WTC11 (cell line): ENCODE data around the gene TUSC2. TPM values are rescaled to one million over a fixed set of nuclear protein-coding genes. Genes with fewer than 3 reads are reported as not detected.
A peak's percentile ranks its signal among the peaks of the same experiment; 100 is the strongest.

ENCODE experiments used
- ATAC-seq: fragments of 200-7000 bp; cut with Tn5 transposase; 2 replicates; pipeline ENCODE4 v1.10.0; 2021; ENCODE audit warnings: mild to moderate bottlenecking, moderate library complexity
- CTCF ChIA-PET: fragments of 300-600 bp; sonication (Branson Sonifier 250); formaldehyde crosslinking; loops from one replicate; lab custom pipeline; 2021; ENCODE audit warnings: antibody characterized with exemption; lab: Charles Lee
- POLR2A ChIA-PET: fragments of 350-600 bp; sonication (Branson Sonifier 250); formaldehyde crosslinking; loops from one replicate; lab custom pipeline; 2021; ENCODE audit warnings: antibody characterized with exemption; lab: Charles Lee
- DNase-seq: peaks from one replicate; pipeline ENCODE4 v3.0.0; 2021; ENCODE audit warnings: low spot score
- H3K27ac Mint-ChIP-seq: 2 replicates; pipeline ENCODE4 v1.8.0; 2021; ENCODE audit warnings: mixed read lengths
- H3K27me3 Mint-ChIP-seq: 2 replicates; pipeline ENCODE4 v1.8.0; 2021; ENCODE audit warnings: low read depth, mild to moderate bottlenecking, moderate library complexity, mixed read lengths
- H3K36me3 Mint-ChIP-seq: 2 replicates; pipeline ENCODE4 v1.8.0; 2021; ENCODE audit warnings: mixed read lengths
- H3K4me1 Mint-ChIP-seq: 2 replicates; pipeline ENCODE4 v1.8.0; 2022; ENCODE audit warnings: mixed read lengths
- H3K4me3 Mint-ChIP-seq: 2 replicates; pipeline ENCODE4 v1.8.0; 2021; ENCODE audit warnings: mild to moderate bottlenecking, moderate library complexity, mixed read lengths
- H3K9me3 Mint-ChIP-seq: 2 replicates; pipeline ENCODE4 v1.8.0; 2021; ENCODE audit warnings: mixed read lengths
- EMX1 ChIP-seq: fragments of 250-450 bp; sonication (Bioruptor Pico); IDR thresholded peaks from 2 replicates; pipeline ENCODE4 v1.8.0; 2021; ENCODE audit warnings: mild to moderate bottlenecking
- ETV6 ChIP-seq: sonication (generic); formaldehyde crosslinking; IDR thresholded peaks from 2 replicates; pipeline ENCODE4 v1.8.1; 2022; ENCODE audit warnings: mild to moderate bottlenecking, missing genetic modification reagents
- HMGA2 ChIP-seq: fragments of 250-450 bp; sonication (Bioruptor Pico); IDR thresholded peaks from 2 replicates; pipeline ENCODE4 v1.4.0; 2021; ENCODE audit warnings: mild to moderate bottlenecking, moderate library complexity
- JAZF1 ChIP-seq: fragments of 250-450 bp; sonication (Bioruptor Pico); IDR thresholded peaks from 2 replicates; pipeline ENCODE4 v1.9.0; 2021; ENCODE audit warnings: moderate library complexity, mild to moderate bottlenecking, inconsistent platforms
- JUN ChIP-seq: sonication (generic); formaldehyde crosslinking; IDR thresholded peaks from 2 replicates; pipeline ENCODE4 v1.8.0; 2023; ENCODE audit warnings: mild to moderate bottlenecking, missing genetic modification reagents
- MLX ChIP-seq: sonication (generic); formaldehyde crosslinking; IDR thresholded peaks from 2 replicates; pipeline ENCODE4 v1.8.1; 2023; ENCODE audit warnings: mild to moderate bottlenecking, missing genetic modification reagents, moderate library complexity
- NFATC4 ChIP-seq: fragments of 250-450 bp; sonication (Bioruptor Pico); IDR thresholded peaks from 2 replicates; pipeline ENCODE4 v1.9.0; 2021; ENCODE audit warnings: mild to moderate bottlenecking
- PRRX2 ChIP-seq: fragments of 250-450 bp; sonication (Bioruptor Pico); IDR thresholded peaks from 2 replicates; pipeline ENCODE4 v1.8.0; 2021; ENCODE audit warnings: mild to moderate bottlenecking
- RORB ChIP-seq: fragments of 250-450 bp; sonication (Bioruptor Pico); IDR thresholded peaks from 2 replicates; pipeline ENCODE4 v1.9.0; 2021; ENCODE audit warnings: mild to moderate bottlenecking
- ZMAT4 ChIP-seq: fragments of 250-450 bp; sonication (Bioruptor Pico); IDR thresholded peaks from 2 replicates; pipeline ENCODE4 v1.9.0; 2021; ENCODE audit warnings: mild to moderate bottlenecking
- ZNF263 ChIP-seq: sonication (generic); formaldehyde crosslinking; IDR thresholded peaks from 2 replicates; pipeline ENCODE4 v1.8.1; 2022; ENCODE audit warnings: low read depth, mild to moderate bottlenecking, moderate library complexity, missing genetic modification reagents
- ZNF416 ChIP-seq: fragments of 250-450 bp; sonication (Bioruptor Pico); IDR thresholded peaks from 2 replicates; pipeline ENCODE4 v1.9.0; 2021; ENCODE audit warnings: mild to moderate bottlenecking, inconsistent platforms
- ZNF532 ChIP-seq: fragments of 250-450 bp; sonication (Bioruptor Pico); IDR thresholded peaks from 2 replicates; pipeline ENCODE4 v1.9.0; 2021; ENCODE audit warnings: mild to moderate bottlenecking, borderline replicate concordance
- total RNA-seq: library from RNA; stranded (reverse); gene quantifications from 3 replicates; pipeline ENCODE4 v1.2.3, GENCODE V29; 2021
- TF ChIP-seq, protein P1 (sequence below): fragments of 250-450 bp; sonication (Bioruptor Pico); IDR thresholded peaks from 2 replicates; pipeline ENCODE4 v1.9.0; 2021; ENCODE audit warnings: mild to moderate bottlenecking
- TF ChIP-seq, protein P2 (sequence below): sonication (generic); formaldehyde crosslinking; conservative IDR thresholded peaks from 2 replicates; pipeline ENCODE4 v1.8.1; 2023; ENCODE audit warnings: mild to moderate bottlenecking, low read depth, missing genetic modification reagents, moderate library complexity
- TF ChIP-seq, protein P3 (sequence below): fragments of 250-450 bp; sonication (Bioruptor Pico); conservative IDR thresholded peaks from 2 replicates; pipeline ENCODE4 v1.9.0; 2021; ENCODE audit warnings: mild to moderate bottlenecking

The TUSC2 gene
- total RNA-seq, 1 experiment from 2014 or later = 41.1 TPM

GRCh38 chr3:50339485-50340146 lies 11.6 kb upstream of the TUSC2 start:
- Mint-ChIP-seq H3K9me3 (no peaks in the 10 kb centered on the region), H3K4me1 (peaks cover 33% of the 10 kb centered on the region), H3K27ac (no peak overlapping the region), H3K4me3 (peak overlapping the region; percentile 95)
- POLR2A ChIA-PET = no interaction called here
- DNase-seq = no peak
- TF ChIP-seq, protein P1, sequence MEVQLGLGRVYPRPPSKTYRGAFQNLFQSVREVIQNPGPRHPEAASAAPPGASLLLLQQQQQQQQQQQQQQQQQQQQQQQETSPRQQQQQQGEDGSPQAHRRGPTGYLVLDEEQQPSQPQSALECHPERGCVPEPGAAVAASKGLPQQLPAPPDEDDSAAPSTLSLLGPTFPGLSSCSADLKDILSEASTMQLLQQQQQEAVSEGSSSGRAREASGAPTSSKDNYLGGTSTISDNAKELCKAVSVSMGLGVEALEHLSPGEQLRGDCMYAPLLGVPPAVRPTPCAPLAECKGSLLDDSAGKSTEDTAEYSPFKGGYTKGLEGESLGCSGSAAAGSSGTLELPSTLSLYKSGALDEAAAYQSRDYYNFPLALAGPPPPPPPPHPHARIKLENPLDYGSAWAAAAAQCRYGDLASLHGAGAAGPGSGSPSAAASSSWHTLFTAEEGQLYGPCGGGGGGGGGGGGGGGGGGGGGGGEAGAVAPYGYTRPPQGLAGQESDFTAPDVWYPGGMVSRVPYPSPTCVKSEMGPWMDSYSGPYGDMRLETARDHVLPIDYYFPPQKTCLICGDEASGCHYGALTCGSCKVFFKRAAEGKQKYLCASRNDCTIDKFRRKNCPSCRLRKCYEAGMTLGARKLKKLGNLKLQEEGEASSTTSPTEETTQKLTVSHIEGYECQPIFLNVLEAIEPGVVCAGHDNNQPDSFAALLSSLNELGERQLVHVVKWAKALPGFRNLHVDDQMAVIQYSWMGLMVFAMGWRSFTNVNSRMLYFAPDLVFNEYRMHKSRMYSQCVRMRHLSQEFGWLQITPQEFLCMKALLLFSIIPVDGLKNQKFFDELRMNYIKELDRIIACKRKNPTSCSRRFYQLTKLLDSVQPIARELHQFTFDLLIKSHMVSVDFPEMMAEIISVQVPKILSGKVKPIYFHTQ (CRISPR knock-in tag) = no peak
- no peak for TF ChIP-seq RORB
- TF ChIP-seq ZMAT4 (CRISPR knock-in tag) = no peak
- no peak for TF ChIP-seq ZNF416 (CRISPR knock-in tag)
- TF ChIP-seq, protein P2, sequence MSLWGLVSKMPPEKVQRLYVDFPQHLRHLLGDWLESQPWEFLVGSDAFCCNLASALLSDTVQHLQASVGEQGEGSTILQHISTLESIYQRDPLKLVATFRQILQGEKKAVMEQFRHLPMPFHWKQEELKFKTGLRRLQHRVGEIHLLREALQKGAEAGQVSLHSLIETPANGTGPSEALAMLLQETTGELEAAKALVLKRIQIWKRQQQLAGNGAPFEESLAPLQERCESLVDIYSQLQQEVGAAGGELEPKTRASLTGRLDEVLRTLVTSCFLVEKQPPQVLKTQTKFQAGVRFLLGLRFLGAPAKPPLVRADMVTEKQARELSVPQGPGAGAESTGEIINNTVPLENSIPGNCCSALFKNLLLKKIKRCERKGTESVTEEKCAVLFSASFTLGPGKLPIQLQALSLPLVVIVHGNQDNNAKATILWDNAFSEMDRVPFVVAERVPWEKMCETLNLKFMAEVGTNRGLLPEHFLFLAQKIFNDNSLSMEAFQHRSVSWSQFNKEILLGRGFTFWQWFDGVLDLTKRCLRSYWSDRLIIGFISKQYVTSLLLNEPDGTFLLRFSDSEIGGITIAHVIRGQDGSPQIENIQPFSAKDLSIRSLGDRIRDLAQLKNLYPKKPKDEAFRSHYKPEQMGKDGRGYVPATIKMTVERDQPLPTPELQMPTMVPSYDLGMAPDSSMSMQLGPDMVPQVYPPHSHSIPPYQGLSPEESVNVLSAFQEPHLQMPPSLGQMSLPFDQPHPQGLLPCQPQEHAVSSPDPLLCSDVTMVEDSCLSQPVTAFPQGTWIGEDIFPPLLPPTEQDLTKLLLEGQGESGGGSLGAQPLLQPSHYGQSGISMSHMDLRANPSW = no peak
- TF ChIP-seq, all 79 proteins: peak for 0
- no peak for ATAC-seq
- CTCF ChIA-PET = no interaction called here
- no peaks in the 10 kb centered on the region for H3K36me3 Mint-ChIP-seq
- peaks cover 66% of the 10 kb centered on the region for H3K27me3 Mint-ChIP-seq

DNA sequence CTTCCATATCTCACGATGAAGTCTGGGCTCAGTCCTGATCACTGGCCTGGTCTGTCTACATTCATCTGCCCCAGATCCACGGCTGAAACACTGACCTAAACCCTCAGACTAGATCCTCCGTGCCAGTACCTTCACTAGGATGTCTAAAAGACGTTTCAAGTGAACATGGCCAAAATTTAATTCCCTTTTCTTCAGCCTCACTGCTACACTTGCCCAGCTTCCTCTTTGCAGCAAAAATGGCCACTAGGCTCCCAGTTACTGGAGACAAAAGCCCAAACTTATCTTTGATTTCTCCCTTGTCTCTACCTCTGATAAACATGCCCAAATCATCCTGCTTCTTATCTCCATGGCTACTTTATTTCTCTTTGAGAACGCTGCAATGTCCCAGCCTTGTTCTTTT lies 10.9 kb upstream of the TUSC2 start:
- H3K9me3 Mint-ChIP-seq = no peaks in the 10 kb centered on the region
- DNase-seq (no peak), ATAC-seq (no peak)
- H3K36me3 Mint-ChIP-seq = no peaks in the 10 kb centered on the region
- H3K4me3 Mint-ChIP-seq = peak overlapping the region; percentile 95
- TF ChIP-seq EMX1 (CRISPR knock-in tag) = no peak
- TF ChIP-seq MLX (CRISPR knock-in tag) = no peak
- TF ChIP-seq JUN (CRISPR knock-in tag) = no peak
- TF ChIP-seq JAZF1 = no peak
- CTCF ChIA-PET = interaction anchor here (0.7 to 2.6 kb wide), 3 partner anchors 9 to 92 kb away, joined by 3 to 21 read pairs (median 12); partner anchors contain the start of gene HYAL1
- no peak overlapping the region for H3K27ac Mint-ChIP-seq
- H3K27me3 Mint-ChIP-seq = peaks cover 60% of the 10 kb centered on the region
- H3K4me1 Mint-ChIP-seq = peaks cover 33% of the 10 kb centered on the region
- POLR2A ChIA-PET = interaction anchor here (0.6 kb wide), 1 partner anchor 127 kb away, joined by 4 read pairs; no protein-coding TSS in a partner anchor

GRCh38 chr3:50337175-50337861 lies 9.3 kb upstream of the TUSC2 start:
- no peaks in the 10 kb centered on the region for H3K9me3 Mint-ChIP-seq
- DNase-seq = peak; percentile 99
- peaks cover under 1% of the 10 kb centered on the region for H3K36me3 Mint-ChIP-seq
- ChIA-PET CTCF (interaction anchor here (0.6 to 2.7 kb wide), 34 partner anchors 9 to 279 kb away, joined by 3 to 71 read pairs (median 6); partner anchors contain the start of genes C3orf18, CISH, CYB561D2 and GNAI2), POLR2A (interaction anchor here (0.6 to 2.4 kb wide), 16 partner anchors 8 to 274 kb away, joined by 3 to 21 read pairs (median 3); partner anchors contain the start of genes CISH, CYB561D2, HEMK1 and HYAL2)
- H3K4me1 Mint-ChIP-seq = peaks cover 33% of the 10 kb centered on the region
- ATAC-seq = peak; percentile 91
- H3K4me3 Mint-ChIP-seq = peak overlapping the region; percentile 95
- peaks cover 43% of the 10 kb centered on the region for H3K27me3 Mint-ChIP-seq
- peak overlapping the region; percentile 98 for H3K27ac Mint-ChIP-seq
- peak; percentile 65; the same call in 1 of the 2 replicates for TF ChIP-seq ETV6 (CRISPR knock-in tag)
- TF ChIP-seq HMGA2 (CRISPR knock-in tag) = no peak
- TF ChIP-seq PRRX2 (CRISPR knock-in tag) = 0 out of 2 replicates have a peak, but pooled peaks have one; percentile 17
- no peak for TF ChIP-seq ZNF263 (CRISPR knock-in tag)
- TF ChIP-seq NFATC4 (CRISPR knock-in tag) = no peak
- TF ChIP-seq EMX1 (CRISPR knock-in tag) = no peak
- TF ChIP-seq, protein P3, sequence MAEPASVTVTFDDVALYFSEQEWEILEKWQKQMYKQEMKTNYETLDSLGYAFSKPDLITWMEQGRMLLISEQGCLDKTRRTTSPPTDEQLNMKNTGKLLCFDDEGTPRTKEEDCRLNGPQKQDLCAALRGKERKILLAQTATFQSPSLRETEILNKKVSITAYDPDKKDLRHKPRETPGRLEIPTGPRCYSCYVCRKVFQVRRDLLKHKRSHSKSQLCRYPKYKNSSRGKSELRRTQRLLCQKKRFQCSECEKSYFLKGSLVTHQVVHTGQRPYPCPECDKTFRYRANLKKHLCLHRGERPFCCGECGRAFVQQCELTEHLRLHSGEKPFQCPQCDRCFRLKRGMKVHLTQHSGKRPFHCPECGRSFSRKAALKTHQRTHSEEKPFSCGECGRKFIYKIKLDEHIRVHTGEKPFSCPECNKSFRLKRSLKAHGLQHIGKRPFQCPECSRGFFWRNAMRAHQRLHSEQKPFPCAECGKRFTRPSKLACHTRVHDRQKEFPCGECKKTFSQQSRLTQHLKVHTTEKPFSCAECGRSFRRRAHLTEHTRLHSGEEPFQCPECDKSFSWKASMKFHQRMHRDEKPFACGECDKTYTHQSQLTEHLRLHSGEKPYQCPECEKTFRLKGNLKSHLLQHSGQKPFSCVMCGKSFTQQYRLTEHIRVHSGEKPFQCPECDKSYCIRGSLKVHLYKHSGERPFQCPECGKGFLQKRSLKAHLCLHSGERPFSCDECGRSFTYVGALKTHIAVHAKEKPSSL (CRISPR knock-in tag) = no peak
- TF ChIP-seq ZNF532 (CRISPR knock-in tag) = no peak
